ENCODE data around the gene DUSP7. TPM values are rescaled to one million over a fixed set of nuclear protein-coding genes. Genes with fewer than 3 reads are reported as not detected.

The DUSP7 gene
- total RNA-seq, 1 donor from 2014 or later, result 59.9 TPM

DNA sequence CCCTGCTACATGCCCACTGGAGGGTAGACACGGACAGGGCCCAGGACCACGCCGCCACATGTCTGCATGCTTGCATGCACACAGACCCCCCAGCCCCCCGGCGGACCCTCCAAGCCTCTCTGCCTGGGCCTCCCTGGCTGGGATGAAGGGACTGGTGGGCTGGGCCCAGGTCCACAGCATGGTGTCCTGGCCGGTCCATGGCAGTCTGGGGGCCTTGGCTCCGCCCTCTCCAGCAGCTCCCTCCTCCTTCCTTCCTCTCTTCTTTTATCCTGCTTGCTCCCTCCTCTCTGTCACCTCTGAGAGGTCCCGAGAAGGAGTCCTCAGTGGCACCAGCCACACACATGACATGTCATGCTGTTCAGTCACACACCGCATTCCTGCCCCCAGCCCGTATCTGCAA lies 24.5 kb downstream of the DUSP7 start:
- Histone ChIP-seq H3K9me3 (no peaks in the 10 kb centered on the region), H3K27ac (no peak overlapping the region), H3K4me3 (no peak overlapping the region), H3K27me3 (no peaks in the 10 kb centered on the region), H3K36me3 (no peaks in the 10 kb centered on the region), H3K4me1 (peaks cover 13% of the 10 kb centered on the region)
- DNase-seq (ENCODE audit: extremely low spot score in 2 of 2), result no peak
- no peak for TF ChIP-seq POLR2AphosphoS5 (IDR thresholded peaks at IDR 0.05; ENCODE audit: insufficient read depth in 1 of 2, low read depth in 1 of 2)
- no peak for TF ChIP-seq POLR2A (IDR thresholded peaks at IDR 0.05)
- TF ChIP-seq, protein P1, sequence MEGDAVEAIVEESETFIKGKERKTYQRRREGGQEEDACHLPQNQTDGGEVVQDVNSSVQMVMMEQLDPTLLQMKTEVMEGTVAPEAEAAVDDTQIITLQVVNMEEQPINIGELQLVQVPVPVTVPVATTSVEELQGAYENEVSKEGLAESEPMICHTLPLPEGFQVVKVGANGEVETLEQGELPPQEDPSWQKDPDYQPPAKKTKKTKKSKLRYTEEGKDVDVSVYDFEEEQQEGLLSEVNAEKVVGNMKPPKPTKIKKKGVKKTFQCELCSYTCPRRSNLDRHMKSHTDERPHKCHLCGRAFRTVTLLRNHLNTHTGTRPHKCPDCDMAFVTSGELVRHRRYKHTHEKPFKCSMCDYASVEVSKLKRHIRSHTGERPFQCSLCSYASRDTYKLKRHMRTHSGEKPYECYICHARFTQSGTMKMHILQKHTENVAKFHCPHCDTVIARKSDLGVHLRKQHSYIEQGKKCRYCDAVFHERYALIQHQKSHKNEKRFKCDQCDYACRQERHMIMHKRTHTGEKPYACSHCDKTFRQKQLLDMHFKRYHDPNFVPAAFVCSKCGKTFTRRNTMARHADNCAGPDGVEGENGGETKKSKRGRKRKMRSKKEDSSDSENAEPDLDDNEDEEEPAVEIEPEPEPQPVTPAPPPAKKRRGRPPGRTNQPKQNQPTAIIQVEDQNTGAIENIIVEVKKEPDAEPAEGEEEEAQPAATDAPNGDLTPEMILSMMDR (IDR thresholded peaks at IDR 0.05), result no peak
- intact Hi-C loops (cut with DNase I), result no loop called here

DNA sequence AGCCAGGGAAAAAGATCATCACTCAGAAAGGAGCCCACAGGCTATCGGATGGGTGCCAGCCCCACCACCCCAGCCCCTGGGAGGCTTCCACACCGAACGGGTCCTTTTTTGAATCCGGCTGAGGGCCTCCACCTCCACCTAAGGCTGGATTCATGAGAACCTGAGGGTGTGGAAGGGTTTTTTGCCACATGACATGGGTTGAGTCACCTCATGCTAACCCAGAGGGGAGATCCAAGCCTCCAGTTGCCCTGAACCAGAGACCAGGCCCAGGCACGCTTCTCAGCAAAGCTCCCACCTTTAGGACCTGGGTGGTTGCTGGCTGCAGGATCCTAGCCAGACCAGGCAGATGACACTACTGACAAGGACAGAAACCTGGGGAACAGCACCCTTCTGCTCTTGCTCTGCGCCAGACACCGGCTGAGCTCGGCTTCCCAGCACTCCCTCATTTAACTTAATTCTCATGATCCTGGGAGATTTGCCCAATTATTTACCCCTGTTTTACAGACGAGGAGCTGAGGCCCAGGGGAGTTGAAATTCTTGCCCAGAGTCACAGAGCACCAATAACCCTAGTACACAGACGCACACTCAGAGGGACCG lies 25.6 kb downstream of the DUSP7 start:
- H3K36me3 ChIP-seq, result no peaks in the 10 kb centered on the region
- intact Hi-C loops (cut with DNase I), result no loop called here
- no peak overlapping the region for H3K4me3 ChIP-seq
- no peaks in the 10 kb centered on the region for H3K27me3 ChIP-seq
- peak overlapping the region; percentile 22 for H3K27ac ChIP-seq
- no peak for DNase-seq (ENCODE audit: extremely low spot score in 2 of 2)
- H3K9me3 ChIP-seq, result no peaks in the 10 kb centered on the region
- peaks cover 13% of the 10 kb centered on the region for H3K4me1 ChIP-seq
- TF ChIP-seq POLR2AphosphoS5 (IDR thresholded peaks at IDR 0.05; ENCODE audit: insufficient read depth in 1 of 2, low read depth in 1 of 2), result peak in 1 of 2 donors; percentile 38
- TF ChIP-seq, protein P1 (IDR thresholded peaks at IDR 0.05), result no peak

DNA sequence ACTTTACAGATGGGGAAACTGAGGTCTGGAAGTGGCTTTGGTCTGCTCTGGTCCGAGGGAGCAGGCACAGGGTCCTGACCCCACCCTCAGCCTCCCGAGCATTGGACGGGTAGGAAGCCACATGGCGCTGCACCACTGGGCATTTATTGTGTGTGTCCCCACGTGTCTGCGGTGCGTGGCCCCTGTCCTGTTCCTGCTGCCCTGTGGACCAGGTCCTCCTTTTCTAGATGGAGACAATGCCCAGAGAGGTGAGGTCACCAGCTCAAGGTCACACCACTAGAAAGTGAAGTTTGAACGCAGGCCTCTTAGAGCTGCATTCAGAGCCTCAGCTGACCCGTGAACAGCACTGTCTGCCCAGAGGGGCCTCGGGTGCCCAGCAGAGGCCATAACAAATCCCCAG lies 26.8 kb downstream of the DUSP7 start:
- H3K36me3 ChIP-seq, result no peaks in the 10 kb centered on the region
- H3K9me3 ChIP-seq, result no peaks in the 10 kb centered on the region
- peaks cover 13% of the 10 kb centered on the region for H3K4me1 ChIP-seq
- intact Hi-C loops (cut with DNase I), result no loop called here
- no peaks in the 10 kb centered on the region for H3K27me3 ChIP-seq
- no peak overlapping the region for H3K4me3 ChIP-seq
- no peak for DNase-seq (ENCODE audit: extremely low spot score in 2 of 2)
- TF ChIP-seq POLR2A (IDR thresholded peaks at IDR 0.05) (no peak), POLR2AphosphoS5 (IDR thresholded peaks at IDR 0.05; ENCODE audit: insufficient read depth in 1 of 2, low read depth in 1 of 2) (no peak)
- TF ChIP-seq, protein P1 (IDR thresholded peaks at IDR 0.05), result no peak
- H3K27ac ChIP-seq, result no peak overlapping the region

DNA sequence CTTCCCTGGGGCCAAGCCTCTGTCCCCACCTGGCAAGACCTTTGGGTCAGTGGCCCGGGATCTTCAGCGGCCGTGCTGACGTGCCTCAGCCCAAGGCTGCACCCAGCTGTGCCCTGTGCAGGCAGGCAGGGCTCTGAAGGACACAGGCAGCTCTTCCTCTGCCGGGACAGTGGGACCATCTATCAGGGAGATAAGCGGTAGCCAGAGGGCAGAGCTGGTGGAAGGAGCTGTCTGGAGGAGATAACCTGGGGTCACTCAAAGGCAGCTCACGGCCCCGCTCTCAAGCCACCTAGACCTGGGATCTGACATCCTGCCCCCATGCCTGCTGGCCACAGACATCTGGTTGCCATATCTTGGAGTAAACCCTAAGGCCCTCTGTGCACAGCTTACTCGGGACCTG lies 27.3 kb downstream of the DUSP7 start:
- no peaks in the 10 kb centered on the region for H3K27me3 ChIP-seq
- H3K4me1 ChIP-seq, result peaks cover 13% of the 10 kb centered on the region
- H3K9me3 ChIP-seq, result no peaks in the 10 kb centered on the region
- no peak overlapping the region for H3K4me3 ChIP-seq
- no peak for DNase-seq (ENCODE audit: extremely low spot score in 2 of 2)
- TF ChIP-seq, protein P1 (IDR thresholded peaks at IDR 0.05), result no peak
- TF ChIP-seq POLR2A (IDR thresholded peaks at IDR 0.05) (no peak), POLR2AphosphoS5 (IDR thresholded peaks at IDR 0.05; ENCODE audit: insufficient read depth in 1 of 2, low read depth in 1 of 2) (no peak)
- no peak overlapping the region for H3K27ac ChIP-seq
- intact Hi-C loops (cut with DNase I), result no loop called here
- no peaks in the 10 kb centered on the region for H3K36me3 ChIP-seq

DNA sequence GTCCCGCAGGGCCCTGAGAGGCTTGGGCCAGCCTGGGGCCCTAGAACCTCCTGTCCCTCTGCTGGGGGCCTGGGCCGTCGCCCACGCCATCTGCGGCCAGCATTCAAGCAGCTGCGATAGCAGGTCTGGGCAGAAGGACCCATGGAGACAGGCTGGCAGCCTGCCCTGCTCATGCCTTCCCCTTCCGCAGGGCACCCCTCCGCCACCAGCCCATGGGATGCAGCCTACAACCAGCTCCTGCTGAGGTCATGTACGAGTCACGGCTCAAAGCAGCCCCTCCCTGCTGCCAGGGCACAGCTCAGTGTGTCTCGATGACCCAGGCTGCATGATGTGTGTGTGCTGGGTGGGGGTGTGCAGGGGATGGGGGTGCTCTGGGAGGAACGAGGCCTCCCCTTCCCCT lies 27.8 kb downstream of the DUSP7 start:
- no peak for DNase-seq (ENCODE audit: extremely low spot score in 2 of 2)
- H3K9me3 ChIP-seq, result no peaks in the 10 kb centered on the region
- TF ChIP-seq, protein P1 (IDR thresholded peaks at IDR 0.05), result no peak
- TF ChIP-seq POLR2A (IDR thresholded peaks at IDR 0.05) (no peak), POLR2AphosphoS5 (IDR thresholded peaks at IDR 0.05; ENCODE audit: insufficient read depth in 1 of 2, low read depth in 1 of 2) (no peak)
- H3K4me1 ChIP-seq, result peaks cover 13% of the 10 kb centered on the region
- H3K4me3 ChIP-seq, result no peak overlapping the region
- H3K36me3 ChIP-seq, result no peaks in the 10 kb centered on the region
- H3K27me3 ChIP-seq, result no peaks in the 10 kb centered on the region
- H3K27ac ChIP-seq, result no peak overlapping the region
- intact Hi-C loops (cut with DNase I), result no loop called here
